ENCODE data around the gene EIF3K.
A peak's percentile ranks its signal among the peaks of the same experiment; 100 is the strongest.
"Not testable (repeated sequence)": the region's sequence is repeated elsewhere in the genome, so short reads cannot be mapped to it uniquely, and the experiment has no call there.

EIF3K gene, protein sequence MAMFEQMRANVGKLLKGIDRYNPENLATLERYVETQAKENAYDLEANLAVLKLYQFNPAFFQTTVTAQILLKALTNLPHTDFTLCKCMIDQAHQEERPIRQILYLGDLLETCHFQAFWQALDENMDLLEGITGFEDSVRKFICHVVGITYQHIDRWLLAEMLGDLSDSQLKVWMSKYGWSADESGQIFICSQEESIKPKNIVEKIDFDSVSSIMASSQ

GRCh38 chr19:38618590-38619360 is at the start of gene EIF3K:
EIF3K (plus strand) TSS chr19:38619188; CDS start chr19:38619269, 81 bp downstream.
- H3K4me1 ChIP-seq (ENCODE audit: insufficient read depth, low read length) = peaks cover 13% of the 10 kb centered on the region
- H2AFZ ChIP-seq (ENCODE audit: low read depth, low read length) = peak within 1 kb of the TSS; percentile 27
- H3K9me3 ChIP-seq (ENCODE audit: low read length) = no peaks in the 10 kb centered on the region
- peaks cover 20% of the 10 kb centered on the region for H3K36me3 ChIP-seq (ENCODE audit: insufficient read depth, low read length)
- peak within 1 kb of the TSS; percentile 73 for H3K4me3 ChIP-seq (ENCODE audit: low read length)
- no peaks in the 10 kb centered on the region for H3K27me3 ChIP-seq (ENCODE audit: insufficient read depth, low read length)

DNA sequence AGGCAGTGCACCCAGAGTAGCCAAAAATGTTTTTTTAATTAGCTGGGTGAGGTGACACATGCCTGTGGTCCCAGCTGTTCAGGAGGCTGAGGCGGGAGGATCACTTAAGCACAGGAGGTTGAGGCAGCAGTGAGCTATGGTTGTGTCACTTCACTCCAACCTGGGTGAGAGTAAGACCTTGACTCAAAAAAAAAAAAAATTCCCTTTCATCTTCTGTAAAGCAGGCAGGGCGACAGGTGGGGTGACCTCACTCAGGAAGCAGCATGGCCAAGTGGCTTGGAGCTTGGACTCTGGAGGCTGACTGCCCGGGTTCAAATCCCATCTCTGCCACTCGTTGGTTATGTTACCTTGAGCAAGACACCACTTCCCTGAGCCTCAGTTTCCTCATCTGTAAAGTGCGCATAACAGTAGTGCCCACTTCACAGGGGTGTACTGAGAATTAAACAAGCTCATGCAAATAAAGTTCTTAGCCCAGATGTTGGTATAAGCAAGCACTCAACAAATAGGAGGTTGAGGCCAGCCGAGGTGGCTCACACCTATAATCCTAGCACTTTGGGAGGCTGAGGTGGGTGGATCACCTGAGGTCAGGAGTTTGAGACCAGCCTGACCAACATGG is 49.5 kb upstream of the EIF3K start:
- no peak overlapping the region for H2AFZ ChIP-seq (ENCODE audit: low read depth, low read length)
- H3K4me1 ChIP-seq (ENCODE audit: insufficient read depth, low read length) = no peaks in the 10 kb centered on the region
- H3K9me3 ChIP-seq (ENCODE audit: low read length) = no peaks in the 10 kb centered on the region
- no peak overlapping the region for H3K4me3 ChIP-seq (ENCODE audit: low read length)
- H3K27me3 ChIP-seq (ENCODE audit: insufficient read depth, low read length) = no peaks in the 10 kb centered on the region
- no peaks in the 10 kb centered on the region for H3K36me3 ChIP-seq (ENCODE audit: insufficient read depth, low read length)

GRCh38 chr19:38571682-38572081 is 47.3 kb upstream of the EIF3K start:
- Histone ChIP-seq H3K4me3 (ENCODE audit: low read length) (no peak overlapping the region), H3K4me1 (ENCODE audit: insufficient read depth, low read length) (no peaks in the 10 kb centered on the region), H3K9me3 (ENCODE audit: low read length) (no peaks in the 10 kb centered on the region), H3K36me3 (ENCODE audit: insufficient read depth, low read length) (no peaks in the 10 kb centered on the region), H2AFZ (ENCODE audit: low read depth, low read length) (no peak overlapping the region), H3K27me3 (ENCODE audit: insufficient read depth, low read length) (no peaks in the 10 kb centered on the region)

DNA sequence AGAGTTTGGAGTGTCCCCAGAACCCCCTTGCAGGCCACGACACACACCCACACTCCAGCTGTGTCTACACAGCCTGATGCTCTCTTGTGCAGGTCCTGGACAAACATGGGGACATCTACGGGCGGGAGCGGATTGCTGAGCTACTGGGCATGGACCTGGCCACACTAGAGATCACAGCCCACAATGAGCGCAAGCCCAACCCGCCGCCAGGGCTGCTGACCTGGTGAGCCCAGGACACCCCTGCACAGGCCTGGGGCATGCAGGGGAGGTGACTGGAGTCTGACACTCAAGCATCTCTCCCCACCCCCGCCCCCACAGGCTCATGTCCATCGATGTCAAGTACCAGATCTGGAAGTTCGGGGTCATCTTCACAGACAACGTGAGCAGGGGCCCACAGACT is 41.2 kb upstream of the EIF3K start:
- Histone ChIP-seq H3K9me3 (ENCODE audit: low read length) (no peaks in the 10 kb centered on the region), H3K4me3 (ENCODE audit: low read length) (no peak overlapping the region), H3K36me3 (ENCODE audit: insufficient read depth, low read length) (no peaks in the 10 kb centered on the region), H3K27me3 (ENCODE audit: insufficient read depth, low read length) (peaks cover 3% of the 10 kb centered on the region), H3K4me1 (ENCODE audit: insufficient read depth, low read length) (no peaks in the 10 kb centered on the region), H2AFZ (ENCODE audit: low read depth, low read length) (no peak overlapping the region)

DNA sequence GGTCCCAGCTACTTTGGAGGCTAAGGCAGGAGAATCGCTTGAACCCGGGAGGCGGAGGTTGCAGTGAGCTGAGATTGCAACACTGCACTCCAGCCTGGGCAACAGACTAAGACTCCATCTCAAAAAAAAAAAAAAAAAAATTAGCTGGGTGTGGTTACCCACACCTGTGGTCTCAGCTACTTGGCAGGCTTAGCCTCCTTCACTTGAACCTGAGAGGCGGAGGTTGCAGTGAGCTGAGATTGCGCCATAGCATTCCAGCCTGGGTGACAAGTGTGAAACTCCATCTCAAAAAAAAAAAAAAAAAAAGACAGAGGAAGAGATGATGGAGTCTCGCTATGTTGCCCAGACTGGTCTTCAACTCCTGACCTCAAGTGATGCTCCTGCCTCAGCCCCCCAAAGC is 39.7 kb upstream of the EIF3K start:
- H3K36me3 ChIP-seq (ENCODE audit: insufficient read depth, low read length); H3K9me3 ChIP-seq (ENCODE audit: low read length); H3K4me1 ChIP-seq (ENCODE audit: insufficient read depth, low read length); H3K27me3 ChIP-seq (ENCODE audit: insufficient read depth, low read length); H3K4me3 ChIP-seq (ENCODE audit: low read length); H2AFZ ChIP-seq (ENCODE audit: low read depth, low read length): not testable (repeated sequence)

DNA sequence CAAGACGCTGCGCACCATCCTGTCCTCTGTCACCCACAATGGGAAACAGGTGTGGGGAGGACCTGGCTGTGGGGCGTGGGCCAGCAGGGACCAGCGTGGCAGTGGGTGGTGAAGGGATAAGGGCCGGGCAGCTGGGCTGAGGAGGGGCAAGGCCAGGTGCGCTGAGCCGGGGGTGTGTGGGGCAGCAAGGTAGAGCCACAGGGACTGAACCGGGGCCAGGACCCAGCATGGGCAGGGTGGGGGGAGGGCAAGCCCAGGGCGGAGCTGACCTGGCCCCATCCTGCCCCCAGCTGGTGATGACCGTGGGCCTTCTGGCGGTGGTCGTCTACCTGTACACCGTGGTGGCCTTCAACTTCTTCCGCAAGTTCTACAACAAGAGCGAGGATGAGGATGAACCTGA is 38.9 kb upstream of the EIF3K start:
- Histone ChIP-seq H2AFZ (ENCODE audit: low read depth, low read length) (no peak overlapping the region), H3K4me1 (ENCODE audit: insufficient read depth, low read length) (no peaks in the 10 kb centered on the region), H3K9me3 (ENCODE audit: low read length) (no peaks in the 10 kb centered on the region), H3K27me3 (ENCODE audit: insufficient read depth, low read length) (peaks cover 3% of the 10 kb centered on the region), H3K4me3 (ENCODE audit: low read length) (no peak overlapping the region), H3K36me3 (ENCODE audit: insufficient read depth, low read length) (no peaks in the 10 kb centered on the region)

- H3K27me3 ChIP-seq (ENCODE audit: insufficient read depth, low read length) = no peaks in the 10 kb centered on the region
- H3K36me3 ChIP-seq (ENCODE audit: insufficient read depth, low read length) = no peaks in the 10 kb centered on the region
- no peak overlapping the region for H2AFZ ChIP-seq (ENCODE audit: low read depth, low read length)
- H3K9me3 ChIP-seq (ENCODE audit: low read length) = no peaks in the 10 kb centered on the region
- no peaks in the 10 kb centered on the region for H3K4me1 ChIP-seq (ENCODE audit: insufficient read depth, low read length)
- H3K4me3 ChIP-seq (ENCODE audit: low read length) = no peak overlapping the region
Measured at GRCh38 chr19:38583219-38583984, 35.6 kb upstream of the EIF3K start.

- Histone ChIP-seq H3K36me3 (ENCODE audit: insufficient read depth, low read length) (no peaks in the 10 kb centered on the region), H2AFZ (ENCODE audit: low read depth, low read length) (no peak overlapping the region), H3K4me1 (ENCODE audit: insufficient read depth, low read length) (no peaks in the 10 kb centered on the region), H3K27me3 (ENCODE audit: insufficient read depth, low read length) (no peaks in the 10 kb centered on the region), H3K4me3 (ENCODE audit: low read length) (no peak overlapping the region), H3K9me3 (ENCODE audit: low read length) (no peaks in the 10 kb centered on the region)
Measured at GRCh38 chr19:38583985-38584305, 35.0 kb upstream of the EIF3K start.

DNA sequence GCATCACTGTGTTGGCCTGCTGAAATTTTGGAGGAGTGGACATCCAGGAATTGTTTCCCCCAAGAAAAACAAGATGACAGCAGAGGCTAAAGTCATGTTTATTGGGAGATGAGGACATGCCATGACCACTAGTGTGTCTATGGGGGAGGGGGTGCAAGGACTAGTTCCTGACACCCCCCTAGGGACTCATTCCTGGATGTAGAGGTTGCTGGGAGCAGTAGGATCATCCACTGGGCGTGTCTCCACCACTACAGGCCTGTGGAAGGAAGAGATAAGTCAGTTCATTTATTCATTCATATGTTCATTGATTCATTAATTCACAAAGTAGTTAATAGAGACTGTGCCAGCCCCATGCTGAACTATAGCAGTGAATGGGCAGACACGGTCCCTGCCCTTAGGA is 31.4 kb upstream of the EIF3K start:
- Histone ChIP-seq H3K9me3 (ENCODE audit: low read length) (no peaks in the 10 kb centered on the region), H3K27me3 (ENCODE audit: insufficient read depth, low read length) (no peaks in the 10 kb centered on the region), H3K4me1 (ENCODE audit: insufficient read depth, low read length) (no peaks in the 10 kb centered on the region), H3K36me3 (ENCODE audit: insufficient read depth, low read length) (no peaks in the 10 kb centered on the region), H3K4me3 (ENCODE audit: low read length) (no peak overlapping the region), H2AFZ (ENCODE audit: low read depth, low read length) (no peak overlapping the region)

GRCh38 chr19:38588041-38588440 is 30.9 kb upstream of the EIF3K start:
- Histone ChIP-seq H3K4me3 (ENCODE audit: low read length) (no peak overlapping the region), H3K36me3 (ENCODE audit: insufficient read depth, low read length) (no peaks in the 10 kb centered on the region), H3K4me1 (ENCODE audit: insufficient read depth, low read length) (no peaks in the 10 kb centered on the region), H3K9me3 (ENCODE audit: low read length) (no peaks in the 10 kb centered on the region), H3K27me3 (ENCODE audit: insufficient read depth, low read length) (no peaks in the 10 kb centered on the region), H2AFZ (ENCODE audit: low read depth, low read length) (no peak overlapping the region)

GRCh38 chr19:38592940-38593339 is 26.0 kb upstream of the EIF3K start:
- Histone ChIP-seq H2AFZ (ENCODE audit: low read depth, low read length) (no peak overlapping the region), H3K27me3 (ENCODE audit: insufficient read depth, low read length) (peaks cover 5% of the 10 kb centered on the region), H3K9me3 (ENCODE audit: low read length) (no peaks in the 10 kb centered on the region), H3K4me1 (ENCODE audit: insufficient read depth, low read length) (no peaks in the 10 kb centered on the region), H3K4me3 (ENCODE audit: low read length) (no peak overlapping the region), H3K36me3 (ENCODE audit: insufficient read depth, low read length) (no peaks in the 10 kb centered on the region)

DNA sequence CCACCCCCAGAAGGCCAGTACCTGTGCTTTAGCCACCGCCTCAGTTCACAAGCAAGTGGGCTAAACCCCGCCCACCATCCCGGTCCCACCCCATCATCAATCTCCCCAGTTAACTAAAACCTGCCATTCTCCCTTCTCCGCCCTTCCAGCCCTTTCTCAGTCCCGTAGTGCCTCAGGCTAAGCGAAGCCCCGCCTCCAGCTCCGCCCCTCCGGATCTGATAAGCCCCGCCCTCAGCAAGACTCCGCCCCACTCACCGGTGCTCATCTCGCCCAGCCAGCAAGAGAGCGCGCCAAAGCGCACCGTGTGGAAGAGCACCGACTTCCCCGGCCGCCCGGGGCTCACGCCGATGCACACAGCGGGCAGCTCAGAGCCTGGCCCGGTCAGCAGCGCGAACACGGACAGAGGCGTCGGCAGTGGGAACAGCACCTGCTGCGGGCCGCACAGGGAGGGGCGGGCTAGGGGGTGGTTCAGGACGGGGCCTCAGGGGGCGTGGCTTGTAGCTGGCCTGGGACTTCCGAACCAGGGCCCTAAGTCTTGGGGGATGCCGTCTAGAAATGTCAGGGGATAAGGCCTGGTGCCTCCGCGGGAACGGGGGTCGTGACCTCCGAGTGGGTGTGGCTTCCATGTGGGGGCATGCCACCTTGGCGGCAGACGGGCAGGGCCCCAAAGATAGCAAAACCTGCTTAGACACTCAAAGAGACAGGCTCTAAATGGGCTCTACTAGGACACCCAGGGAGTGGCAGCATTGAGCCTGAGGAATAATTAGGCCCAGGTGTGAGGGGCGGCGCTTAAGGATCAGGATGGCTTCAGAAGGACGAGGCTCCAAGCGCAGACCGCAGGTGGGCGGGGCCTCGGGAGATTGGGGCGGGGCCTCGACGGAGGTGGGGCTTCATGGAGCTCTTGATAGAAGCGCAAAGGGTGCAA is 22.7 kb upstream of the EIF3K start:
- H3K9me3 ChIP-seq (ENCODE audit: low read length) = no peaks in the 10 kb centered on the region
- no peak overlapping the region for H3K4me3 ChIP-seq (ENCODE audit: low read length)
- H3K27me3 ChIP-seq (ENCODE audit: insufficient read depth, low read length) = peaks cover 5% of the 10 kb centered on the region
- no peaks in the 10 kb centered on the region for H3K36me3 ChIP-seq (ENCODE audit: insufficient read depth, low read length)
- no peaks in the 10 kb centered on the region for H3K4me1 ChIP-seq (ENCODE audit: insufficient read depth, low read length)
- H2AFZ ChIP-seq (ENCODE audit: low read depth, low read length) = peak overlapping the region; percentile 38

Measured in neuron (in vitro differentiated cells).